SU-DHL-6 (cell line): ENCODE measurements around the gene PDZD8.

Experiments
- H2AFZ ChIP-seq: fragments of 200-600 bp; sonication (generic); 2 replicates; pipeline ENCODE4 v1.6.1; 2014; ENCODE audit warnings: low read depth, mild to moderate bottlenecking, moderate library complexity, mixed read lengths, antibody characterized with exemption, low read length; ENCODE audit not compliant: severe bottlenecking
- H3F3A ChIP-seq: fragments of 200-600 bp; shearing (Covaris generic); 2 replicates; pipeline ENCODE4 v1.6.0; 2016; ENCODE audit warnings: antibody characterized with exemption, mild to moderate bottlenecking; ENCODE audit not compliant: insufficient read depth
- H3K27ac ChIP-seq: fragments of 200-600 bp; sonication (generic); 2 replicates; pipeline ENCODE4 v1.5.1; 2016; ENCODE audit warnings: low read depth, mild to moderate bottlenecking, low read length, moderate library complexity, mixed read lengths
- H3K27me3 ChIP-seq: fragments of 200-600 bp; sonication (generic), shearing (Covaris generic); 2 replicates; pipeline ENCODE4 v1.6.0; 2014; ENCODE audit warnings: mild to moderate bottlenecking, low read length
- H3K36me3 ChIP-seq: fragments of 200-600 bp; sonication (generic); 2 replicates; pipeline ENCODE4 v1.6.1; 2014; ENCODE audit warnings: mild to moderate bottlenecking, low read length, mixed read lengths
- H3K4me2 ChIP-seq: fragments of 300-600, 200-600 bp; shearing (Covaris generic), sonication (generic); 2 replicates; pipeline ENCODE4 v1.6.0; 2014; ENCODE audit warnings: low read length, low read depth, mild to moderate bottlenecking; ENCODE audit not compliant: poor library complexity, severe bottlenecking
- H3K4me3 ChIP-seq: fragments of 200-600 bp; sonication (generic); 2 replicates; pipeline ENCODE4 v1.5.1; 2014; ENCODE audit warnings: antibody characterized with exemption, low read length, mild to moderate bottlenecking, mixed read lengths; ENCODE audit not compliant: insufficient read depth, poor library complexity, severe bottlenecking
- H3K79me2 ChIP-seq: fragments of 200-600 bp; sonication (generic); 2 replicates; pipeline ENCODE4 v1.6.1; 2014; ENCODE audit warnings: mild to moderate bottlenecking, low read length, moderate library complexity; ENCODE audit not compliant: insufficient read depth
- H3K9ac ChIP-seq: fragments of 200-600 bp; sonication (generic); 2 replicates; pipeline ENCODE4 v1.7.0; 2014; ENCODE audit warnings: mild to moderate bottlenecking, low read length
- H3K9me2 ChIP-seq: fragments of 200-600 bp; sonication (generic); replicated peaks from 2 replicates; pipeline ENCODE4 v1.6.1; 2014; ENCODE audit warnings: low read length; ENCODE audit not compliant: insufficient read depth
- H3K9me3 ChIP-seq: fragments of 200-600 bp; sonication (generic); 2 replicates; pipeline ENCODE4 v1.6.1; 2014; ENCODE audit warnings: low read length, mixed read lengths; ENCODE audit not compliant: insufficient read depth
- H4K20me1 ChIP-seq: fragments of 200-600 bp; sonication (generic); 2 replicates; pipeline ENCODE4 v1.6.1; 2014; ENCODE audit warnings: low read depth, mild to moderate bottlenecking, antibody characterized with exemption, low read length, moderate library complexity, mixed read lengths
- EZH2phosphoT487 ChIP-seq: fragments of 200-600 bp; sonication (generic), shearing (Covaris generic); conservative IDR thresholded peaks from 2 replicates; pipeline ENCODE4 v1.6.1; 2018; ENCODE audit warnings: mild to moderate bottlenecking, antibody characterized with exemption, low read length, moderate library complexity, mixed read lengths
- TF ChIP-seq, protein P1 (sequence below): fragments of 200-600 bp; sonication (generic); IDR thresholded peaks from one replicate; pipeline ENCODE4 v1.5.1; 2017; ENCODE audit warnings: antibody characterized with exemption, mild to moderate bottlenecking, low read length, moderate library complexity; ENCODE audit not compliant: insufficient read depth, poor library complexity, severe bottlenecking

The PDZD8 gene

GRCh38 chr10:117249493-117250093 is 125.6 kb downstream of the PDZD8 start:
- H3K9me3 ChIP-seq, result no peaks in the 10 kb centered on the region
- H4K20me1 ChIP-seq, result no peaks in the 10 kb centered on the region
- no peak overlapping the region for H3K4me3 ChIP-seq
- H3F3A ChIP-seq, result no peaks in the 10 kb centered on the region
- no peak overlapping the region for H3K4me2 ChIP-seq
- H3K79me2 ChIP-seq, result no peaks in the 10 kb centered on the region
- no peak overlapping the region for H2AFZ ChIP-seq
- no peaks in the 10 kb centered on the region for H3K9me2 ChIP-seq
- TF ChIP-seq, protein P1, sequence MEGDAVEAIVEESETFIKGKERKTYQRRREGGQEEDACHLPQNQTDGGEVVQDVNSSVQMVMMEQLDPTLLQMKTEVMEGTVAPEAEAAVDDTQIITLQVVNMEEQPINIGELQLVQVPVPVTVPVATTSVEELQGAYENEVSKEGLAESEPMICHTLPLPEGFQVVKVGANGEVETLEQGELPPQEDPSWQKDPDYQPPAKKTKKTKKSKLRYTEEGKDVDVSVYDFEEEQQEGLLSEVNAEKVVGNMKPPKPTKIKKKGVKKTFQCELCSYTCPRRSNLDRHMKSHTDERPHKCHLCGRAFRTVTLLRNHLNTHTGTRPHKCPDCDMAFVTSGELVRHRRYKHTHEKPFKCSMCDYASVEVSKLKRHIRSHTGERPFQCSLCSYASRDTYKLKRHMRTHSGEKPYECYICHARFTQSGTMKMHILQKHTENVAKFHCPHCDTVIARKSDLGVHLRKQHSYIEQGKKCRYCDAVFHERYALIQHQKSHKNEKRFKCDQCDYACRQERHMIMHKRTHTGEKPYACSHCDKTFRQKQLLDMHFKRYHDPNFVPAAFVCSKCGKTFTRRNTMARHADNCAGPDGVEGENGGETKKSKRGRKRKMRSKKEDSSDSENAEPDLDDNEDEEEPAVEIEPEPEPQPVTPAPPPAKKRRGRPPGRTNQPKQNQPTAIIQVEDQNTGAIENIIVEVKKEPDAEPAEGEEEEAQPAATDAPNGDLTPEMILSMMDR, result no peak
- TF ChIP-seq EZH2phosphoT487, result no peak
- no peak overlapping the region for H3K27ac ChIP-seq
- H3K27me3 ChIP-seq, result no peaks in the 10 kb centered on the region
- no peak overlapping the region for H3K9ac ChIP-seq
- H3K36me3 ChIP-seq, result no peaks in the 10 kb centered on the region

GRCh38 chr10:117248750-117249465 is 126.3 kb downstream of the PDZD8 start:
- Histone ChIP-seq H4K20me1 (no peaks in the 10 kb centered on the region), H3K9me2 (no peaks in the 10 kb centered on the region), H3K27ac (no peak overlapping the region), H3K36me3 (no peaks in the 10 kb centered on the region), H3K9me3 (no peaks in the 10 kb centered on the region), H3K27me3 (no peaks in the 10 kb centered on the region), H3F3A (no peaks in the 10 kb centered on the region), H3K4me2 (no peak overlapping the region), H3K4me3 (no peak overlapping the region), H3K9ac (no peak overlapping the region), H3K79me2 (no peaks in the 10 kb centered on the region), H2AFZ (no peak overlapping the region)
- TF ChIP-seq, protein P1, result no peak
- no peak for TF ChIP-seq EZH2phosphoT487

DNA sequence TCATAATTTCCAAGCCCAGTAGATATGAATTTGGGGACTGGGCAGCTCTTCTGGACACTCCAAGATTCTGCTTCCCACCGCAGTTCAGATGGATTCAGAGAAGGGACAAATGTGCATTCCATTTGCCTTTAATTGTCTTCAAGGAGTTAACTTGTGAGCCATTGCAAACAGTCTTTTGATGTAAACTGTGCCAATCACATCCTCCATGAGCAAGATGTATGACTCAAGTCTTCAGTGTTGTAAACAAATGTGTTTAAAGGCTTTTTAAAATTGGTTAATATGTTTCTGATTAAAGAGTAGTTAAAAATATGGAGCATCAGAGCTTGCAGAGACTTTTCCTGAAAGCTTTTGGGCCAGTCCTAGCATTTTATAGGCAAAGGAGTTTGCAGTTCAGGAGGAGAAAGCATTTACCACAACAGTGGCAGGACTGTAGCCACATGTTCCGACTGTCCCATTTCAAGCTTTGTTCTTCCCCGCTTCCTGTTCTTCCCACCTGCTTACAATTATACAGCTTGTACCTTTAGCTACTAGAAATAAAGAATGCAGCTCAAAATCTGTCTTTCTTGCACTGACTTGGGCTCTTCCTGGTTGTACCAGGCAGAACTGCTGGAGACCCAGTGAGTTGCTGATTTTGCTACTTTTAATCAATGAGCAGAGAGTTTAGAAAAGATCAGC is 128.1 kb downstream of the PDZD8 start:
- H3F3A ChIP-seq, result no peaks in the 10 kb centered on the region
- no peaks in the 10 kb centered on the region for H3K79me2 ChIP-seq
- no peak overlapping the region for H3K27ac ChIP-seq
- H2AFZ ChIP-seq, result no peak overlapping the region
- TF ChIP-seq EZH2phosphoT487, result no peak
- TF ChIP-seq, protein P1, result no peak
- no peak overlapping the region for H3K4me2 ChIP-seq
- H4K20me1 ChIP-seq, result no peaks in the 10 kb centered on the region
- H3K36me3 ChIP-seq, result no peaks in the 10 kb centered on the region
- H3K9ac ChIP-seq, result no peak overlapping the region
- H3K9me2 ChIP-seq, result no peaks in the 10 kb centered on the region
- no peaks in the 10 kb centered on the region for H3K9me3 ChIP-seq
- no peaks in the 10 kb centered on the region for H3K27me3 ChIP-seq
- no peak overlapping the region for H3K4me3 ChIP-seq
